Activated CD4-positive, CD25-positive, alpha-beta regulatory T cell treated with anti-CD3 and anti-CD28 coated beads, Interleukin-2, amount 50 U/mL, for 24 hours (primary cell): Measurements from ENCODE around the gene TRAF4.
"Not testable (repeated sequence)": the region's sequence is repeated elsewhere in the genome, so short reads cannot be mapped to it uniquely, and the experiment has no call there.

Experiments
- ATAC-seq, 2 donors: fragments of 150-1000 bp; cut with Tn5 transposase; one replicate each; pipeline ENCODE4 v1.10.0; 2021; ENCODE audit warnings: mild to moderate bottlenecking in 1 of 2, moderate library complexity in 1 of 2

The TRAF4 gene

GRCh38 chr17:28716740-28717577, 26.9 kb upstream of the TRAF4 start:
- ATAC-seq: no peak

GRCh38 chr17:28717578-28718332, 26.1 kb upstream of the TRAF4 start, which contains the start of gene RAB34:
Gene RAB34, minus strand, starts transcription at chr17:28717868. Its CDS starts 602 bp downstream, at chr17:28717266.
- peak in 1 of 2 donors; percentile 9 for ATAC-seq

DNA sequence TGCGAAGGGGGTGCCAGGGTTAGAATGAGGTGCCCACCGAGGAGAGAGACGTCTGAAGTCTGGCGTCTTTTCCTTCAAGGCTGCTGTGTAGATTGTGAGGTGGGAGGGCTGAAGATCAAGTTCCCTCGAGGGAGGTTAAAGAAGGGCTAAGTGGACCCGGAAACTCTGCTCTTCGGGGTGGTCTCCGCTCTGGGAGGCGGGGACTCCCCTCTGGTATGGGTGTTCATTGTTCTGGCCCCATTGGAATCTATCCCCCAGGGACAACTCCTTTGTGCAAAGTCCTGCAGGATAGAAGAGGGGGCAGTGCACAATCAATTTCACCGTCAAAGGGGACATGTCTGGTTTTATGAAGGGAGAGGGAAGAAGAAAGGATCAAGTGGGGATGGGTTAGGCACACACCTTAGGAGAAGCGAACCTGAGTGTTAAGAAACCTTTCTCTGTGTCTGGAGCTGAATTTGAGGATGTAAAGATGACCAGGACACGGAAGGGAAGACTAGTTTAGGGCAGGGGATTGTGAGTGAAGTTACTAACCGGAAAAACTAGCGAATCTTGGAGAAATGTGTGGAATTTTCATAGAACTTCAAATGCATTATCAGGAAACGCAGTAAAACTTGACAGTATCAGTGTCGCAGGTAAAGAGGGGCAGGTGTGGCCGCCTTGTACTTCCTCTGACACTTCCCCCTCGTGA, 25.3 kb upstream of the TRAF4 start:
- ATAC-seq: no peak

- no peak for ATAC-seq
These were observed 24.8 kb upstream of the TRAF4 start for GRCh38 chr17:28719021-28719433.

- peak in 1 of 2 donors; percentile 14 for ATAC-seq
These were observed 23.4 kb upstream of the TRAF4 start for GRCh38 chr17:28720247-28720996.

- ATAC-seq: not testable (repeated sequence)
These were observed 22.8 kb upstream of the TRAF4 start for GRCh38 chr17:28720997-28721329.

GRCh38 chr17:28722417-28723158, 21.2 kb upstream of the TRAF4 start:
- ATAC-seq: no peak

- ATAC-seq: no peak
These were observed 20.5 kb upstream of the TRAF4 start for GRCh38 chr17:28723159-28723835.

DNA sequence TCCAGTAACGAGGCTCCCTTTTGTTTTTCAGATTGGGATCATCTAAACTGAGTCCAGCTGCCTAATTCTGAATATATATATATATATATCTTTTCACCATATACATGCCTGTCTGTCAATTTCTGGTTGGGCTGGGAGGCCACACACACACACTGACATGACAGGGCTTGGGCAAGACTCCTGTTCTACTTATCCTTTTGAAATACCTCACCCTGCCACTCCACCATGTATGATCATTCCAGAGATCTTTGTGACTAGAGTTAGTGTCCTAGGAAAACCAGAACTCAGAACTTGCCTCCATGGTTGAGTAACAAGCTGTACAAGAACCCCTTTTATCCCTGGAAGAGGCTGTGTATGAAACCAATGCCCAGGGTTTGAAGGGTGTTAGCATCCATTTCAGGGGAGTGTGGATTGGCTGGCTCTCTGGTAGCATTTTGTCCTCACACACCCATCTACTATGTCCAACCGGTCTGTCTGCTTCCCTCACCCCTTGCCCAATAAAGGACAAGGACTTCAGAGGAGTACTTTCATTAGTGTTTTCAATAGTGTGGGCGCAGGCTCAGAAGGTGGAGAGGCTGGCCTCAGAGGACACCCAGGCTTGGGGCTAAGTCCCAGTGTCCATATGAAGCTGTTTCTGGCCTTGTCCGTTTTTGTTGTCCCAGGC, 19.8 kb upstream of the TRAF4 start:
- not testable (repeated sequence) for ATAC-seq

- ATAC-seq: no peak
These were observed 19.2 kb upstream of the TRAF4 start for GRCh38 chr17:28724500-28725165.

- ATAC-seq: no peak
These were observed 18.6 kb upstream of the TRAF4 start for GRCh38 chr17:28725166-28725659.

- ATAC-seq: peak; percentile 4
These were observed 18.1 kb upstream of the TRAF4 start for GRCh38 chr17:28725660-28726225.

GRCh38 chr17:28726226-28726626, 17.6 kb upstream of the TRAF4 start, which contains the start of gene TLCD1:
Gene TLCD1, minus strand, starts transcription at chr17:28726233. Its CDS starts 136 bp downstream, at chr17:28726097.
- peak; percentile 42 to 46 for ATAC-seq

GRCh38 chr17:28726627-28727491, 17.0 kb upstream of the TRAF4 start:
- peak; percentile 31 to 36 for ATAC-seq

- peak; percentile 39 to 41 for ATAC-seq
These were observed 15.2 kb upstream of the TRAF4 start, which contains the start of gene NEK8 for GRCh38 chr17:28728364-28729200. Gene NEK8, plus strand, starts transcription at chr17:28728788. Its CDS starts 26 bp downstream, at chr17:28728814.

DNA sequence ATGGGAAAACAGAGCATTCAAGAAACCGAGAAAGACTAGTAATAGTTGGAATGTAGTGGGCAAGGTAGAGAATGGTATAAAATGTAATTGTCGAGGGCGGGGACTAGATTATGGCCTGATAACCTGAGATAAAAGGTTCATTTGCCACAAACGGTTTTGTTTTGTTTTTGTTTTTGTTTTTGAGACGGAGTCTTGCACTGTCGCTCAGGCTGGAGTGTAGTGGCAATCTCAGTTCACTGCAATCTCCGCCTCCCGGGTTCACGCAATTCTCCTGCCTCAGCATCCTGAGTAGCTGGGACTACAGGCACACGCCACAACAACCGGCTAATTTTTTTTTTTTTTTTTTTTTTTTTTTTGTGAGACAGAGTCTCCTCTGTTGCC, 13.9 kb upstream of the TRAF4 start:
- ATAC-seq: no peak

- no peak for ATAC-seq
These were observed 10.5 kb upstream of the TRAF4 start for GRCh38 chr17:28733346-28733745.
